GM18861 (cell line): ENCODE measurements around the gene CD81.

Source experiments
- ATAC-seq: cut with Tn5 transposase; IDR thresholded peaks from one replicate; pipeline ENCODE4 v1.9.1; 2021; ENCODE audit not compliant: unreplicated experiment

Gene CD81

DNA sequence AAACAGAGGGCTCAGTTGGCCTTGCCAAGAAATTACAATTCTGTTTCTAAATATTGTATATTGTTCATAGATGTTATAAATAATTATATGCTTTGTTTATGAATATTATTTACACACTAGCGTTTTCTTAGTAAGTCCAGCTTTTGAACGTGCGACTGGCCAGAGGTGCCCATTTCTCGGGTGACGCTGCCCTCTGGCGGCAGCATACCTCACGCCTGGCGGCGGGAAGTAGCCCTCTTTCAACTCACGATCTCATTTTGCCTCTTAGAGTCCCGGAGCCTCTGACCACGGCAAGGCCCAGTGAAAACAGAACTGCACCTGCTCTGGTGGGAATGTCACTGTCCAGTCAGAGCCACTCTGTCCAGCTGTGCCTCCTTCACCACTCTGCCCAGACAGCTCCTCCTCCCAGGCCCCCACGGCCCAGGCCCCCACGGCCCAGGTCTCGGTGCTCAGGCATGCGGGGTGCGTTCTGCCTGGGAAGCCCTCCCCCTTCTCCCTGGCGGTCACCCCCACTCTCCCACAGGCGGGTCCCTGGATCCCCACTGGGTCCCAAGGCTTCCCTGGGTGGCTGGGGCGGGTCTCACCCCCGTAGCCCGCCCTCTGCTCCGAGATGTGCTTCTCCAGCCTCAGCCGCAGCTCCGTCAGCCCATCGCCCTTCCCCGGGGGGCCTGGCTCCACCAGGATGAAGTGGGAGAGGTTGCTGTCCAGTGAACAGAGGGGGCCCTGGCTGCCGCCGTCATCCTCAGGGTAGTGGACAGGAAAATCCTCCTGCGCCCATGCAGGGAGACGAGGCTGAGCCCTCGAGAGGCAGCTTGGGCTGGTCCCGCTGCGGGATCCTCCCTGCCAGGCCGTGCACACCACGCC lies 42.8 kb downstream of the CD81 start:
- no peak for ATAC-seq

- peak; percentile 46 for ATAC-seq
Observed at GRCh38 chr11:2420502-2421225, 43.6 kb downstream of the CD81 start.

DNA sequence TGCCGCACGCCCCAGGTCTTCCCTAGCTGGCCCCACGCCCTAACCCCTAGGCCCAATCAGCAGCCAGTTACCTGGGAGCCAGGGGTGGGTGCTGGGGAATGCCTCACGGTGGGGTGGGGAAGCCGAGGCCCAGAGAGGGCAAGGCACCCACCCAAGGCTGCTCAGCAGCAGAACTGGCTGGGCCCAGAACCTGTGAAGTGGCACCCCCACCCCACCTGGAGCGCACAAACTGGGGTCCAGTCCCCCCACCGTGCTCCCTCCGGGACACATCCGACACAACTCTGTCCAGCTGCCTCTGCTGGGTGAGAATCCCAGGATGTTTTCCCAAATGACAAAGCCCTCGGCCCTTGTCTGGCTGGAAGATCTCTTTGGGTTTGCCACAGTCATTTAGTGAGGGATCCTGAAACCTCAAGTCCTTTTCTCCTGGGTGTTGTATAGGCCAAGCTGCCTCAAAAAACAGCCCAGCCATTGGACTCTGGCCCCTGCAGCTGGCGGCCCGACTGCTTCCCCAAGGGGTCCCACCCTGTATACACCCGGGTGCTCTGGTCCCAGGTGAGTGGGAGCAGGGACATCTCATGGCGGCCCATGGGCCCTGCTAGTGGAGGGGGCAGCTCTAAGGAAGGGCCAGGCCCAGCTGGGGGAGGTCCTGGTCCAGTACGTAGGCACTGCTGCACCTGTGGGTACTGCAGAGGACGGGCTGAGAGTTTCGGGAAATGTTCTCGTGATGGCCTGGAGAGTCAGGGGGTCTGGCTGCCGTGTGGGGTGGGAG lies 44.3 kb downstream of the CD81 start:
- ATAC-seq, result no peak

- no peak for ATAC-seq
Observed at GRCh38 chr11:2421996-2422395, 44.9 kb downstream of the CD81 start.

DNA sequence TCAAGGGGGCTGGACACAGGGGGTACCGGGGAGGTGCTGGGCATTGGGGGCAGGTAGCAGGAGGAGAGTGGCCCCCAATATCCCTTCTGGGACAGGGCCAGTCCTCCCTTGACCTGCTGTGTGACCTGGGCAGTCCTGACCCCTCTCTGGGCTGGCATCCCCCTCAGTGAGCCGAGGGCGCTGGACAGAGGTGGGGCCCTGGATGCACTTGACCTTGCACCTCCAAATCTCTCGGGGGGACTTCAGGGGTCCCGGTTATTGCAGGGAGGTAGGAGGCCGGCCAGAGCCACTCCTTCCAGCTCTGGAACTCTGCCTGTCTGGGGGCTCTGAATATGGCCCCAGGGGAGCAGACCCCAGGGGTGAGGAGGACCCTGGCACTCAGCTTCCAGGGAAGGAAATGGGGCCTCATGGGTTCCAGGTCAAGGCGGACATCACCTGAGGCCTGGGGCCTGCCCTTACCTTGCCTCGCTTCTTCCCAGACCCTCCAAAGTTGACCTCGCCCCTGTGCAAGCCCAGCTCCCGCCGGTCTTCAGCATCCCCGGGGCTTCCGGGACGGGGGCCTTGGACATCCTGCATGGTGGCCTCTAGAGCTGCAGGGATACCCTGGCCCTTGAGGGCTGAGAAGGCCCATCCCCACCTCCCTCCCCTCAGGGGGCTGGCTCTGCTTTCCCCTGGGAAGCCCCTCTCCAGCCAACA lies 45.5 kb downstream of the CD81 start:
- no peak for ATAC-seq

- no peak for ATAC-seq
Observed at GRCh38 chr11:2423157-2424025, 46.3 kb downstream of the CD81 start.

DNA sequence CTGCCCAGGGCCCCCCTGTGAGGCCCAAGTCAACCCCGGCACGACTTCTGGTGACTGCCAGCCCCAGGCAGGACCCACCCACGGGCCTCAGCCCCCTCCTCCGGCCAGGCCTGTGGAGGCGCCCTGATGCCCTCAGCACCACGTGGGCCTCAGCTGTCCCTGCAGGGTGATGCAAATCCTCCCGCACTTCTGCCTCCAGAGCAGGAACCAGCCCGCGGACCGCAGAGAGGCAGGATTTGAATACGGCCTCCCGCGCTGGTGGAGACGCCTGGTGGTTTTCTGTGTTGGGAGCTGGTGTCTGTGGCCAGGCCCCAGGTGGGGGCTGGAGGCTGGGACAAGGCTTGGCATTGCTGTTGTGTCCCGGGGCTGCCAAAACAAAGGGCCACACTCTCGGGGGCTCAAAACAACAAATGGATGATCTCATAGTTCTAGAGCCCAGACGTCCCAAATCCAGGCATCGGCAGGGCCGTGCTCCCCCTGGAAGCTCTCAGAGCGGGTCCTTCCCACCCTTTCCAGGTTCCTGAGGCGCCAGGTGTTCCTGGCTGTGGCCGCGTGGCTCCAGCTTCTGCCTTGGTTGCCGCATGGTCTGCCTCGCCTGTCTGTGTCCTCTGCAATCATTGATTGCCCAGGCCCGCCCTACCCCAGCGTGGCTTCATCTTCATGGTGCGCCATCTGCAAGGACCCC lies 47.8 kb downstream of the CD81 start:
- no peak for ATAC-seq

GRCh38 chr11:2425506-2425905 lies 48.4 kb downstream of the CD81 start:
- no peak for ATAC-seq

DNA sequence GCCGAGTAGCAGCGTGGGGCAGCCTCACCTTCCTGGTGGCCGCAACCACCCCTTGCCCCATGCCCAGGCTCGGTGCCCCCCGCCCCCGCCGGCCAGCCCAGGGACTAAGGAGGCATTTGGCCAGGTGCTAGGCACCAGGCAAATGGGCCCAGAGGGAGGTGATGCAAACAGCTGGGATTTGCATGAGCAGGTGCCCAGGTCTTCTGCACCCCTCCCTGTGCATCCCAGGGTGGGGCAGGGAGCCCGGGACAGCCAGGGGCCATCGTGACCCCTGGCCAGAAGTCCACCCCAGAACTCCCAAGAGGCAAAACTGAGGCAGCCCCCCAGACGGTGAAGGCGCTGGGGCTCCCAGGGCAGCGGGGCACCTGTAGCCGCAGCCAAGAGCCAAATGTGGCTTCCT lies 49.1 kb downstream of the CD81 start:
- ATAC-seq, result no peak

GRCh38 chr11:2426826-2427521 lies 49.9 kb downstream of the CD81 start:
- ATAC-seq, result no peak

- no peak for ATAC-seq
Observed at GRCh38 chr11:2427721-2428321, 50.7 kb downstream of the CD81 start.

- ATAC-seq, result no peak
Observed at GRCh38 chr11:2428322-2428795, 51.2 kb downstream of the CD81 start.

GRCh38 chr11:2431395-2431794 lies 54.3 kb downstream of the CD81 start:
- ATAC-seq, result no peak

DNA sequence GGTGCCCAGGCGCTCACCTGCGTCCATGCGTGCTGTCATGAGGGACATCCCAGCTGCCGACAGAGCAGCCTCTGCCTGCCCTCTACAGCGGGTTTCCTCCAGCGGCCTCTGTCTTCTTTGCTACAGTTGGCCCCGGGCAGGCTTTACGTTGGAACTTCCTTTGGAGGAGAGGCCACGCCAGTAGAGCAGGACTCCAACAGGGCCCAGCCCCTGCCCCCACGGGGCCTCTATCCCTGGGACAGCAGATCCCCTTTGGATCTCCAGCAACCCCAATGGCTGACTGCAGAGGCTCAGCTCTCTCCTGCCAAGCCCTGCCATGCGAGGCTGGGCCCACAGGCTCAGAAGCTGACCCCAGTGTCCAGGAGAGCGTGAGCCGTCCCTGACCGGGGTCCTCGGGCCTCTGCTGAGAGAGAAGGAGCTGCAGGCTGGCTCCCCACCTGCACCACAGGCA lies 55.1 kb downstream of the CD81 start:
- ATAC-seq, result no peak

- ATAC-seq, result no peak
Observed at GRCh38 chr11:2432628-2433071, 55.5 kb downstream of the CD81 start.

- ATAC-seq, result no peak
Observed at GRCh38 chr11:2433106-2433925, 56.2 kb downstream of the CD81 start.

DNA sequence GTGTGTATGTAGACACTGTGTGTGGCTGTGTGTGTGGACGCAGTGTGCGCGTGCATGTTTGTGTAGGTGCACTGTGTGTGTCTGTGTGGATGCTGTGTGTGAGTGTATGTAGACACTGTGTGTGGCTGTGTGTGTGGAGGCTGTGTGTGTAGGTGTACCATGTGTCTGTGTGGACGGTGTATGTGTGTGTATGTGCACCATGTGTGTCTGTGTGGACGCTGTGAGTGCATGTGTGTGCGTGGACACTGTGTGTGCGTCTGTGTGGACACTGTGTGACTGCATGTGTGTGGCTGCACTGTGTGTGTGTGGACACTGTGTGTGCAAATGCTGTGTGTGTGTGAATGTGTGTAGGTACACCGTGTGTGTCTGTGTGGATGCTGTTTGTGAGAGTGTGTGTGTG lies 56.9 kb downstream of the CD81 start:
- ATAC-seq, result no peak
